ENCODE results near the gene GAB4. TPM values are rescaled to one million over a fixed set of nuclear protein-coding genes. Genes with fewer than 3 reads are reported as not detected.
"Not testable (repeated sequence)": the region's sequence is repeated elsewhere in the genome, so short reads cannot be mapped to it uniquely, and the experiment has no call there.

Gene GAB4
- total RNA-seq, 1 experiment from 2014 or later: not detected

DNA sequence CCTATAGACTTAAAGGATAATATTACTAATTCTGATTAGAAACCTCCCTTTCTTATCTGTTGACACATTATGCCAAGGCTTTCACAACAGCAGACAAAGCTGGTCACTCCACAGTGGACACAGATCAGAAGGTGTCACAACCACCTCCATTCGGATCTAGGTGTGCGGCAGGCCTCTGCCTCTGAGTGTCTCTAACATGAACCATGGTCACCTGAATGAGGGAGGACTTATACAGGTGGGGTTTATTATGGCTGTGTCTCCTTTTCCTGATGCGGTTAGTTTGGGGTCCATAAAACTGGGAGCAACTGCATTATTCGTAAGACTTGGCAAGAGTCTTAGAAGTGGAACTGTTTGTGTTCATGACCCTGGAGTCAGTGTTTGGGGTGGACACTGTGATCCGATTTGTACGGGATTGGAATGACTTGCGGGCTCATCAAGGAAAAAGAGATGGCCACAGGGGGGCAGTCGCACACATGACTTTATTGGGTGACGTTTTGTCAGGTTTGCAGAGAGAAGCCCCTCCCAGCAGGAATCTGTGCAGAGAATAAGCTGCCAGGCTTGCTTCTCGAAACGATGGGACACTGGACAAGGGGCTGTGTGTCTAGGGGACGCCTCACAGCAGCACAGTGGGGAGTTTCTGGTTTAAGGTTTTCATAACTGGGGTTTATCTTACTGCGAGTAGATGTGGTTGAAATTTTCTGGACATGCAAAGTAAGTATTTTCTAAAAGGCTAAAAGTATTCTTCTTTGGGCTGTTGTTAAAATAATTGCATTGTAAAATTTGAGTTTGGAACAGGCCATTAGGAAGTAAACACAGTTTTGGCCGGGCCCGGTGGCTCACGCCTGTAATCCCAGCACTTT lies 90.6 kb downstream of the GAB4 start:
- BruUV-seq (replicated peaks): no TSS peak
- CTCF ChIA-PET: interaction anchor here (0.7 to 1.6 kb wide), 3 partner anchors 14 to 141 kb away, joined by 3 to 18 read pairs (median 3); no protein-coding TSS in a partner anchor
- POLR2A ChIA-PET: no interaction called here
- Mint-ChIP-seq H3K36me3 (ENCODE audit: insufficient read depth, unreplicated experiment) (peaks cover 5% of the 10 kb centered on the region), H3K27ac (ENCODE audit: unreplicated experiment) (no peak overlapping the region), H3K4me1 (ENCODE audit: low read depth, unreplicated experiment) (no peaks in the 10 kb centered on the region), H3K4me3 (ENCODE audit: unreplicated experiment) (no peak overlapping the region), H3K9me3 (ENCODE audit: unreplicated experiment) (no peaks in the 10 kb centered on the region), H3K27me3 (ENCODE audit: insufficient read depth, unreplicated experiment) (peaks cover 10% of the 10 kb centered on the region)
- peak; percentile 75 to 77 for DNase-seq
- intact Hi-C loops (cut with micrococcal nuclease; ENCODE audit: unreplicated experiment): loop anchor here (1.0 kb wide), 1 partner anchor 141 kb away; no protein-coding TSS in a partner anchor
- Histone ChIP-seq H3K9me3 (no peaks in the 10 kb centered on the region), H3K36me3 (ENCODE audit: control insufficient read depth, insufficient read depth, low read length) (no peaks in the 10 kb centered on the region), H3K4me1 (no peaks in the 10 kb centered on the region), H3K27me3 (replicated peaks; ENCODE audit: control insufficient read depth, insufficient read depth, low read length) (no peaks in the 10 kb centered on the region; the same call in 1 of the 2 replicates), H3K4me3 (ENCODE audit: low read depth, low read length) (no peak overlapping the region)
- TF ChIP-seq, protein P1, sequence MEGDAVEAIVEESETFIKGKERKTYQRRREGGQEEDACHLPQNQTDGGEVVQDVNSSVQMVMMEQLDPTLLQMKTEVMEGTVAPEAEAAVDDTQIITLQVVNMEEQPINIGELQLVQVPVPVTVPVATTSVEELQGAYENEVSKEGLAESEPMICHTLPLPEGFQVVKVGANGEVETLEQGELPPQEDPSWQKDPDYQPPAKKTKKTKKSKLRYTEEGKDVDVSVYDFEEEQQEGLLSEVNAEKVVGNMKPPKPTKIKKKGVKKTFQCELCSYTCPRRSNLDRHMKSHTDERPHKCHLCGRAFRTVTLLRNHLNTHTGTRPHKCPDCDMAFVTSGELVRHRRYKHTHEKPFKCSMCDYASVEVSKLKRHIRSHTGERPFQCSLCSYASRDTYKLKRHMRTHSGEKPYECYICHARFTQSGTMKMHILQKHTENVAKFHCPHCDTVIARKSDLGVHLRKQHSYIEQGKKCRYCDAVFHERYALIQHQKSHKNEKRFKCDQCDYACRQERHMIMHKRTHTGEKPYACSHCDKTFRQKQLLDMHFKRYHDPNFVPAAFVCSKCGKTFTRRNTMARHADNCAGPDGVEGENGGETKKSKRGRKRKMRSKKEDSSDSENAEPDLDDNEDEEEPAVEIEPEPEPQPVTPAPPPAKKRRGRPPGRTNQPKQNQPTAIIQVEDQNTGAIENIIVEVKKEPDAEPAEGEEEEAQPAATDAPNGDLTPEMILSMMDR (IDR thresholded peaks at IDR 0.05; ENCODE audit: insufficient read depth in 1 of 2, low read depth in 1 of 2, low read length in 1 of 2, severe bottlenecking in 1 of 2, unreplicated experiment in 1 of 2): peak; percentile 68 to 80

DNA sequence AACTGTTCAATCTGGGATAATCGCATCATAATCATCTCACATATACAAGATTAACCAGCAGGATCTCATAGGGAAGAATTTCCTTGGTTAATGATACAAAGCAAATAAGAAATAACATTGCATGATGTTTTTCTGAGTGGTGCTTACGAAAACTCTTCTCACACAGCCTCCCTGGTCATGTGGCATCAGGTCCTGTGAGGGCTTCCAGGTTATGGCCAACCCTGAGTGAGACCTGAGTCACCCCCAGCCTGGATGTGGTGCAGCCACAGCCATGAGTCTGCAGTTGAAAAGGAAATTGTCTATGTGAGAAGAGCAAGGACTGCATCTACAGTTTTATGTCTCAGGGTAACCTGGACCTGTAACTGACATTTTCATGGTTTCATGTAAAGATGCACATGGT lies 92.3 kb downstream of the GAB4 start:
- H3K27ac Mint-ChIP-seq (ENCODE audit: unreplicated experiment): no peak overlapping the region
- no peak overlapping the region for H3K4me3 Mint-ChIP-seq (ENCODE audit: unreplicated experiment)
- H3K27me3 Mint-ChIP-seq (ENCODE audit: insufficient read depth, unreplicated experiment): peaks cover 5% of the 10 kb centered on the region
- TF ChIP-seq, protein P1 (IDR thresholded peaks at IDR 0.05; ENCODE audit: insufficient read depth in 1 of 2, low read depth in 1 of 2, low read length in 1 of 2, severe bottlenecking in 1 of 2, unreplicated experiment in 1 of 2): no peak
- H3K4me1 Mint-ChIP-seq (ENCODE audit: low read depth, unreplicated experiment): no peaks in the 10 kb centered on the region
- no peak for DNase-seq
- ChIA-PET POLR2A (no interaction called here), CTCF (no interaction called here)
- H3K4me1 ChIP-seq: no peaks in the 10 kb centered on the region
- no peaks in the 10 kb centered on the region; the same call in 1 of the 2 replicates for H3K27me3 ChIP-seq (replicated peaks; ENCODE audit: control insufficient read depth, insufficient read depth, low read length)
- H3K36me3 Mint-ChIP-seq (ENCODE audit: insufficient read depth, unreplicated experiment): peaks cover 5% of the 10 kb centered on the region
- no peaks in the 10 kb centered on the region for H3K9me3 Mint-ChIP-seq (ENCODE audit: unreplicated experiment)
- BruUV-seq (replicated peaks): no TSS peak
- H3K9me3 ChIP-seq: no peaks in the 10 kb centered on the region
- intact Hi-C loops (cut with micrococcal nuclease; ENCODE audit: unreplicated experiment): no loop called here
- H3K36me3 ChIP-seq (ENCODE audit: control insufficient read depth, insufficient read depth, low read length): no peaks in the 10 kb centered on the region
- H3K4me3 ChIP-seq (ENCODE audit: low read depth, low read length): no peak overlapping the region

DNA sequence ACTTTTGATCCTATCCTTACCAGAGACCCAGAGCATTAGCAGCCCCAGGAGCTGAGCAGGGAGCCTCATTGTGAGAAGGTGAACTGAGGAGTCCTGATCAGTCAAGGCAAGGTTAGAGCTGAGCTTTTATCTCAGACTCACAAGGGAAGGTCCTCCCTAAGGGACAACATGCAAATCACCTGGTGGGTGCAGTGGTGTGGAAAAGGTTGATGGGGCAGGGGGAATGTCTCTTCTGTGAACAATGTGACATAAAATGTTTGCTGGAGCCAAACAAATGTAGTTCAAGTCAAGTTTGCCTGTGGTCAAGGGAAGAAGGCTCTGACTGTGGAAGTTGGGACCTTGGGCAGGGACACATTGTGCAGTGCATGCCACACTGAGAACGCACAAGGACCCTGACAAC lies 93.1 kb downstream of the GAB4 start:
- H3K27ac Mint-ChIP-seq (ENCODE audit: unreplicated experiment); H3K4me3 Mint-ChIP-seq (ENCODE audit: unreplicated experiment); DNase-seq; H3K36me3 ChIP-seq (ENCODE audit: control insufficient read depth, insufficient read depth, low read length); H3K9me3 ChIP-seq; CTCF ChIA-PET; H3K4me1 Mint-ChIP-seq (ENCODE audit: low read depth, unreplicated experiment); BruUV-seq (replicated peaks); H3K27me3 Mint-ChIP-seq (ENCODE audit: insufficient read depth, unreplicated experiment); H3K9me3 Mint-ChIP-seq (ENCODE audit: unreplicated experiment); H3K4me3 ChIP-seq (ENCODE audit: low read depth, low read length); H3K4me1 ChIP-seq; intact Hi-C loops (cut with micrococcal nuclease; ENCODE audit: unreplicated experiment); H3K27me3 ChIP-seq (replicated peaks; ENCODE audit: control insufficient read depth, insufficient read depth, low read length); POLR2A ChIA-PET; H3K36me3 Mint-ChIP-seq (ENCODE audit: insufficient read depth, unreplicated experiment): not testable (repeated sequence)

Data from Caco-2 (cell line).